ENCODE results near the gene SPHK1.
"Not testable (repeated sequence)": the region's sequence is repeated elsewhere in the genome, so short reads cannot be mapped to it uniquely, and the experiment has no call there.

Gene SPHK1

GRCh38 chr17:76359375-76359774, 25.0 kb upstream of the SPHK1 start:
- in situ Hi-C loops (cut with HindIII; ENCODE audit: low pct_ligation_motif_present, low sequenced_read_pairs): no loop called here
- no peaks in the 10 kb centered on the region for H3K36me3 ChIP-seq (replicated peaks)
- TF ChIP-seq, protein P1, sequence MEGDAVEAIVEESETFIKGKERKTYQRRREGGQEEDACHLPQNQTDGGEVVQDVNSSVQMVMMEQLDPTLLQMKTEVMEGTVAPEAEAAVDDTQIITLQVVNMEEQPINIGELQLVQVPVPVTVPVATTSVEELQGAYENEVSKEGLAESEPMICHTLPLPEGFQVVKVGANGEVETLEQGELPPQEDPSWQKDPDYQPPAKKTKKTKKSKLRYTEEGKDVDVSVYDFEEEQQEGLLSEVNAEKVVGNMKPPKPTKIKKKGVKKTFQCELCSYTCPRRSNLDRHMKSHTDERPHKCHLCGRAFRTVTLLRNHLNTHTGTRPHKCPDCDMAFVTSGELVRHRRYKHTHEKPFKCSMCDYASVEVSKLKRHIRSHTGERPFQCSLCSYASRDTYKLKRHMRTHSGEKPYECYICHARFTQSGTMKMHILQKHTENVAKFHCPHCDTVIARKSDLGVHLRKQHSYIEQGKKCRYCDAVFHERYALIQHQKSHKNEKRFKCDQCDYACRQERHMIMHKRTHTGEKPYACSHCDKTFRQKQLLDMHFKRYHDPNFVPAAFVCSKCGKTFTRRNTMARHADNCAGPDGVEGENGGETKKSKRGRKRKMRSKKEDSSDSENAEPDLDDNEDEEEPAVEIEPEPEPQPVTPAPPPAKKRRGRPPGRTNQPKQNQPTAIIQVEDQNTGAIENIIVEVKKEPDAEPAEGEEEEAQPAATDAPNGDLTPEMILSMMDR (IDR thresholded peaks at IDR 0.05; ENCODE audit: low read depth, low read length, missing control alignments): no peak
- no peaks in the 10 kb centered on the region for H3K27me3 ChIP-seq (replicated peaks)
- no peak overlapping the region for H3K27ac ChIP-seq
- DNase-seq: no peak
- no peak overlapping the region for H3K4me3 ChIP-seq (ENCODE audit: low read depth, low read length)

DNA sequence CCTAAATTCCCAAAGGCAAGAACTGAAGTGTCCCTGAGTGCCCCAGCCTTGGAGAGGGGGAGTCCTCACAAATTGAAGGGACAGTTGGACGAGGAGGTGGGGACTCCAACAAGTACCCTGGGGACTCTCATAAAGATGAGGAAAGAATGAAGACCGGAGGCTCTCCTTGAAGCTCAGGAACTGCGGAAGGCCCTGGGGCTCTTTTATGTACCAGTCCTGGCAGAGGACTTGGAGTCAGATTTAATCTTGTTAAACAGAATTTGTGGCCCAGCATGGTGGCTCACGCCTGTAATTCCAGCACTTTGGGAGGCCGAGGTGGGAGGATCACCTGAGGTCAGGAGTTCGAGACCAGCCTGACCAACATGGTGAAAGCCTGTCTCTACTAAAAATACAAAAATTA, 24.6 kb upstream of the SPHK1 start:
- H3K4me3 ChIP-seq (ENCODE audit: low read depth, low read length); H3K36me3 ChIP-seq (replicated peaks); H3K27me3 ChIP-seq (replicated peaks); in situ Hi-C loops (cut with HindIII; ENCODE audit: low pct_ligation_motif_present, low sequenced_read_pairs); DNase-seq; H3K27ac ChIP-seq: not testable (repeated sequence)

- TF ChIP-seq, protein P1 (IDR thresholded peaks at IDR 0.05; ENCODE audit: low read depth, low read length, missing control alignments): no peak
- Histone ChIP-seq H3K27ac (no peak overlapping the region), H3K4me3 (ENCODE audit: low read depth, low read length) (no peak overlapping the region), H3K27me3 (replicated peaks) (no peaks in the 10 kb centered on the region), H3K36me3 (replicated peaks) (no peaks in the 10 kb centered on the region)
- DNase-seq: no peak
- in situ Hi-C loops (cut with HindIII; ENCODE audit: low pct_ligation_motif_present, low sequenced_read_pairs): no loop called here
These were observed 23.9 kb upstream of the SPHK1 start for GRCh38 chr17:76360461-76360860.

- no peak for DNase-seq
- TF ChIP-seq, protein P1 (IDR thresholded peaks at IDR 0.05; ENCODE audit: low read depth, low read length, missing control alignments): no peak
These were observed 21.1 kb upstream of the SPHK1 start for GRCh38 chr17:76363107-76363842.

GRCh38 chr17:76365256-76365903, 19.0 kb upstream of the SPHK1 start:
- no peaks in the 10 kb centered on the region for H3K27me3 ChIP-seq (replicated peaks)

More at GRCh38 chr17:76363107-76363842, 21.1 kb upstream of the SPHK1 start:
- in situ Hi-C loops (cut with HindIII; ENCODE audit: low pct_ligation_motif_present, low sequenced_read_pairs): no loop called here
- no peaks in the 10 kb centered on the region for H3K27me3 ChIP-seq (replicated peaks)
- no peak overlapping the region for H3K27ac ChIP-seq
- H3K36me3 ChIP-seq (replicated peaks): no peaks in the 10 kb centered on the region
- no peak overlapping the region for H3K4me3 ChIP-seq (ENCODE audit: low read depth, low read length)

DNA sequence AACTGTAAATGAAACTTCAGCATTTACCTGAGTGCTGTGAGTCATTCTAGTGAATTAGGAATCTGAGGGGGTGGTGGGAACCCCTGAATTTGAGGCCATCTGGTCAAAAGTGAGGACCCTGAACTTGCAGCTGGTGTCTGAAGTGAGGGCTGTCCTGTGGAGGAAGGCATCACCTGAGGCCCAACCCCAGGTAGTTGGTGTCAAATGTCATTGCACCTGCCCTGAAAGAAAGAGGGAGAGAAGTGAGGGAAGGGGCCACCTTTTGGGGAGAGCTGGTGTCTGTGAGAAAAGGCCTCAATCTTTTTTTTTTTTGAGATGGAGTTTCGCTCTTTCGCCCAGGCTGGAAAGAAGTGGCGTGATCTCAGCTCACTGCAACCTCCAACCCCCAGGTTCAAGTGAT, 18.2 kb upstream of the SPHK1 start:
- Histone ChIP-seq H3K27ac (no peak overlapping the region), H3K36me3 (replicated peaks) (no peaks in the 10 kb centered on the region), H3K27me3 (replicated peaks) (no peaks in the 10 kb centered on the region), H3K4me3 (ENCODE audit: low read depth, low read length) (no peak overlapping the region)
- DNase-seq: no peak
- TF ChIP-seq, protein P1 (IDR thresholded peaks at IDR 0.05; ENCODE audit: low read depth, low read length, missing control alignments): no peak
- in situ Hi-C loops (cut with HindIII; ENCODE audit: low pct_ligation_motif_present, low sequenced_read_pairs): no loop called here

More at GRCh38 chr17:76365256-76365903, 19.0 kb upstream of the SPHK1 start:
- H3K27ac ChIP-seq: no peak overlapping the region
- in situ Hi-C loops (cut with HindIII; ENCODE audit: low pct_ligation_motif_present, low sequenced_read_pairs): no loop called here
- no peak for DNase-seq
- no peaks in the 10 kb centered on the region for H3K36me3 ChIP-seq (replicated peaks)
- H3K4me3 ChIP-seq (ENCODE audit: low read depth, low read length): no peak overlapping the region
- TF ChIP-seq, protein P1 (IDR thresholded peaks at IDR 0.05; ENCODE audit: low read depth, low read length, missing control alignments): peak; percentile 62

All from brain microvascular endothelial cell (primary cell).